Gastrocnemius medialis (tissue), 4 donors: ENCODE results near the gene PTTG1IP. TPM values are rescaled to one million over a fixed set of nuclear protein-coding genes. Genes with fewer than 3 reads are reported as not detected.

Experiments used
- ATAC-seq, 2 donors: fragments of 150-250 bp; one replicate each; pipeline ENCODE4 v1.9.1; 2016
- DNase-seq, 2 donors: peaks; one replicate each; pipeline ENCODE4 v3.0.0-alpha.2; 2019
- H3K27ac ChIP-seq, 4 donors: fragments of 200-600 bp; sonication (generic); 1 replicate in 1 of 4; 2 replicates in 3 of 4; pipeline ENCODE4 v1.5.1; 2016 to 2018; ENCODE audit warnings: mild to moderate bottlenecking in 2 of 4, moderate library complexity in 1 of 4
- H3K27me3 ChIP-seq, 3 donors: fragments of 200-600 bp; sonication (generic) in 2 of 3; 1 replicate in 1 of 3; 2 replicates in 2 of 3; pipeline versions ENCODE4 v1.5.1 to v1.6.0; 2016 to 2019; ENCODE audit warnings: mild to moderate bottlenecking in 1 of 3, moderate library complexity in 1 of 3
- H3K36me3 ChIP-seq, 2 donors: fragments of 200-600 bp; sonication (generic) in 1 of 2; one replicate each; pipeline ENCODE4 v1.5.1; 2017 to 2018
- H3K4me1 ChIP-seq, 2 donors: fragments of 200-600 bp; sonication (generic) in 1 of 2; one replicate each; pipeline ENCODE4 v1.5.1; 2016 to 2017; ENCODE audit warnings: mild to moderate bottlenecking in 2 of 2
- H3K4me3 ChIP-seq, 4 donors: fragments of 200-600 bp; sonication (generic) in 3 of 4; 1 replicate in 1 of 4; 2 replicates in 3 of 4; pipeline ENCODE4 v1.5.1; 2016 to 2019; ENCODE audit warnings: mild to moderate bottlenecking in 2 of 4
- H3K9me3 ChIP-seq, 3 donors: fragments of 200-600 bp; sonication (generic) in 2 of 3; 1 replicate in 1 of 3; 2 replicates in 2 of 3; pipeline ENCODE4 v1.5.1; 2016 to 2019
- POLR2A ChIP-seq, 2 donors: fragments of 450-650 bp; IDR thresholded peaks; one replicate each; pipeline ENCODE4 v1.6.1; 2017; ENCODE audit warnings: antibody characterized with exemption in 2 of 2, mild to moderate bottlenecking in 2 of 2, moderate library complexity in 2 of 2
- in situ Hi-C, 4 donors: fragments of 200-750 bp; cut with MboI; loops; one replicate each; pipeline versions ENCODE4 v1.15.0 to v1.8.0; 2017; ENCODE audit warnings: low sequenced_read_pairs in 4 of 4
- intact Hi-C: fragments of 100-400 bp; cut with DNase I; formaldehyde crosslinking; loops from one replicate; pipeline ENCODE4 v1.15.1; 2023; ENCODE audit warnings: low total_unique reads
- total RNA-seq, 4 donors: library from RNA; depleted of rRNA; stranded (reverse); fragments of >200 nt; gene quantifications; one replicate each; pipeline versions ENCODE4 v1.1.0 to v1.2.3, GENCODE V29; 2016
- TF ChIP-seq, protein P1 (sequence below), 5 experiments: fragments of 450-650 bp in 3 of 5; fragments of 200-600 bp in 2 of 5; sonication (generic) in 2 of 5; IDR thresholded peaks in 4 of 5; conservative IDR thresholded peaks in 1 of 5; 1 replicate in 4 of 5; 2 replicates in 1 of 5; pipeline ENCODE4 v1.5.1; 2016 to 2019; ENCODE audit warnings: antibody characterized with exemption in 5 of 5, mild to moderate bottlenecking in 3 of 5, moderate library complexity in 3 of 5

PTTG1IP gene
- total RNA-seq, 4 donors from 2014 or later = 116 to 217 (median 127) TPM

- peaks cover 0 to 25% of the 10 kb centered on the region in 2 donors for H3K36me3 ChIP-seq
- in situ Hi-C loops = loop anchor here in 1 of 4 donors (5.0 kb wide), 1 partner anchor 54 kb away; no protein-coding TSS in a partner anchor
- intact Hi-C loops = no loop called here
Measured at GRCh38 chr21:44813727-44814126, 59.8 kb downstream of the PTTG1IP start.

DNA sequence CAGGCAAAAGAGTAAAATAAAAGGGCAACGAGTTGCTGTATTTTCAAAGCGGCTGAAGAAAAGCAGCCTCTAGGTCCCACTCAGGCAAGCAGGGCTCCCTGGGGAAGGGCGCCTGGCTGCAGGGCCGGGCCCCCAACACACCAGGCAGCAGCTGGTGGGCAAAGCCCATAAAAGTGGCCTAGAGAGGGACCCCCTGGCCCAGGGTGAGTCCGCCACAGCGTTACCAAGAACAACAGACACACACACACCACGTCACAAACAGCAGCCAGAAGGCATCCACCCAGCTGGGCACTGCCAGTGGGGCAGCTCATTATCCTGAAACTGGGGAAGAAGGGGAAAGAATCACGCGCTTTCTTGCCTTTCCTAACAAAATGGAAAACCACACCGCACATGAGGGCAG is 60.3 kb downstream of the PTTG1IP start:
- TF ChIP-seq POLR2A (IDR thresholded peaks at IDR 0.05) = no peak
- TF ChIP-seq, protein P1, sequence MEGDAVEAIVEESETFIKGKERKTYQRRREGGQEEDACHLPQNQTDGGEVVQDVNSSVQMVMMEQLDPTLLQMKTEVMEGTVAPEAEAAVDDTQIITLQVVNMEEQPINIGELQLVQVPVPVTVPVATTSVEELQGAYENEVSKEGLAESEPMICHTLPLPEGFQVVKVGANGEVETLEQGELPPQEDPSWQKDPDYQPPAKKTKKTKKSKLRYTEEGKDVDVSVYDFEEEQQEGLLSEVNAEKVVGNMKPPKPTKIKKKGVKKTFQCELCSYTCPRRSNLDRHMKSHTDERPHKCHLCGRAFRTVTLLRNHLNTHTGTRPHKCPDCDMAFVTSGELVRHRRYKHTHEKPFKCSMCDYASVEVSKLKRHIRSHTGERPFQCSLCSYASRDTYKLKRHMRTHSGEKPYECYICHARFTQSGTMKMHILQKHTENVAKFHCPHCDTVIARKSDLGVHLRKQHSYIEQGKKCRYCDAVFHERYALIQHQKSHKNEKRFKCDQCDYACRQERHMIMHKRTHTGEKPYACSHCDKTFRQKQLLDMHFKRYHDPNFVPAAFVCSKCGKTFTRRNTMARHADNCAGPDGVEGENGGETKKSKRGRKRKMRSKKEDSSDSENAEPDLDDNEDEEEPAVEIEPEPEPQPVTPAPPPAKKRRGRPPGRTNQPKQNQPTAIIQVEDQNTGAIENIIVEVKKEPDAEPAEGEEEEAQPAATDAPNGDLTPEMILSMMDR (IDR thresholded peaks at IDR 0.05 in 4 of 5, conservative IDR thresholded peaks at IDR 0.05 in 1 of 5) = no peak
- DNase-seq (no peak), ATAC-seq (no peak)
- in situ Hi-C loops = loop anchor here in 1 of 4 donors (5.0 kb wide), 1 partner anchor 54 kb away; no protein-coding TSS in a partner anchor
- H3K27me3 ChIP-seq = no peaks in the 10 kb centered on the region
- peaks cover 0 to 31% of the 10 kb centered on the region in 2 donors for H3K36me3 ChIP-seq
- no peak overlapping the region for H3K27ac ChIP-seq
- H3K4me3 ChIP-seq = no peak overlapping the region
- H3K9me3 ChIP-seq = no peaks in the 10 kb centered on the region
- H3K4me1 ChIP-seq = peaks cover 9 to 22% of the 10 kb centered on the region in 2 donors
- intact Hi-C loops = no loop called here

More at GRCh38 chr21:44813727-44814126, 59.8 kb downstream of the PTTG1IP start:
- no peak overlapping the region for H3K27ac ChIP-seq
- DNase-seq (no peak), ATAC-seq (no peak)
- H3K4me1 ChIP-seq = peaks cover 9 to 22% of the 10 kb centered on the region in 2 donors
- no peak for TF ChIP-seq POLR2A (IDR thresholded peaks at IDR 0.05)
- TF ChIP-seq, protein P1 (IDR thresholded peaks at IDR 0.05 in 4 of 5, conservative IDR thresholded peaks at IDR 0.05 in 1 of 5) = no peak
- no peak overlapping the region for H3K4me3 ChIP-seq
- no peaks in the 10 kb centered on the region for H3K9me3 ChIP-seq
- H3K27me3 ChIP-seq = no peaks in the 10 kb centered on the region

- Histone ChIP-seq H3K27ac (no peak overlapping the region), H3K9me3 (no peaks in the 10 kb centered on the region), H3K27me3 (no peaks in the 10 kb centered on the region), H3K4me3 (no peak overlapping the region), H3K4me1 (peaks cover 9 to 22% of the 10 kb centered on the region in 2 donors), H3K36me3 (peaks cover 0 to 36% of the 10 kb centered on the region in 2 donors)
- no peak for TF ChIP-seq POLR2A (IDR thresholded peaks at IDR 0.05)
- TF ChIP-seq, protein P1 (IDR thresholded peaks at IDR 0.05 in 4 of 5, conservative IDR thresholded peaks at IDR 0.05 in 1 of 5) = no peak
- ATAC-seq (no peak), DNase-seq (no peak)
- in situ Hi-C loops (loop anchor here in 1 of 4 donors (5.0 kb wide), 1 partner anchor 55 kb away; no protein-coding TSS in a partner anchor), intact Hi-C loops (no loop called here)
Measured at GRCh38 chr21:44812640-44813039, 60.9 kb downstream of the PTTG1IP start.

- TF ChIP-seq POLR2A (IDR thresholded peaks at IDR 0.05) = no peak
- TF ChIP-seq, protein P1 (IDR thresholded peaks at IDR 0.05 in 4 of 5, conservative IDR thresholded peaks at IDR 0.05 in 1 of 5) = no peak
- no peaks in the 10 kb centered on the region for H3K9me3 ChIP-seq
- peaks cover under 1 to 6% of the 10 kb centered on the region in 2 donors for H3K4me1 ChIP-seq
- intact Hi-C loops (no loop called here), in situ Hi-C loops (loop anchor here in 1 of 4 donors (5.0 kb wide), 1 partner anchor 57 kb away; no protein-coding TSS in a partner anchor)
- DNase-seq = no peak
- no peaks in the 10 kb centered on the region for H3K27me3 ChIP-seq
- no peak for ATAC-seq
- H3K27ac ChIP-seq = no peak overlapping the region
- peaks cover 0 to 54% of the 10 kb centered on the region in 2 donors for H3K36me3 ChIP-seq
- no peak overlapping the region for H3K4me3 ChIP-seq
Measured at GRCh38 chr21:44810779-44811178, 62.7 kb downstream of the PTTG1IP start.
